HL-60/S4 treated with phorbol 12-myristate 13-acetate at 8.2 ng/mL for 4 days and 3 days (cell line): ENCODE data around the gene DPF3.

Source experiments
- in situ Hi-C: fragments of 300-500 bp; cut with MboI; formaldehyde crosslinking; loops from 2 replicates; pipeline ENCODE4 v1.15.0; 2022; ENCODE audit warnings: low sequenced_read_pairs

The DPF3 gene

DNA sequence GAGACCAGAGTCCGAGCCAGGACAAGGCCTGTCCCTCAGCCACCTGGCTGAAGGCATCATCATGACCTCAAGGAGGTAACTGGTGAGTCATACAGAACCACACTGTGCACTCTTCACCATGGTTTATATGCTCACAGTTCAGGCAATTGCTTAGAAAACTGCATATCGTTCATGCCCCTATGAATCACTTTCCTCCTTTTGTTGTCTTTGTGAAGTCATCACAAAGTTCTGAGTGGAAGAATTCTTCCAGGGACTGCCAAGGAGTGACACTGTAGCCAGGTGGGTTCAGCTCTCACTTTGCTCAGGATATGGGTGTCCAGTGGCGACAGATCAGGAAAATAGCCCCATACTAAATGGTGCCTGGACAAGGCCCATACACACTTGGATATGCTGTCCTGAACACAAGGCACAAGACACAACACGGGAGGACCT is 92.5 kb downstream of the DPF3 start:
- in situ Hi-C loops = no loop called here

DNA sequence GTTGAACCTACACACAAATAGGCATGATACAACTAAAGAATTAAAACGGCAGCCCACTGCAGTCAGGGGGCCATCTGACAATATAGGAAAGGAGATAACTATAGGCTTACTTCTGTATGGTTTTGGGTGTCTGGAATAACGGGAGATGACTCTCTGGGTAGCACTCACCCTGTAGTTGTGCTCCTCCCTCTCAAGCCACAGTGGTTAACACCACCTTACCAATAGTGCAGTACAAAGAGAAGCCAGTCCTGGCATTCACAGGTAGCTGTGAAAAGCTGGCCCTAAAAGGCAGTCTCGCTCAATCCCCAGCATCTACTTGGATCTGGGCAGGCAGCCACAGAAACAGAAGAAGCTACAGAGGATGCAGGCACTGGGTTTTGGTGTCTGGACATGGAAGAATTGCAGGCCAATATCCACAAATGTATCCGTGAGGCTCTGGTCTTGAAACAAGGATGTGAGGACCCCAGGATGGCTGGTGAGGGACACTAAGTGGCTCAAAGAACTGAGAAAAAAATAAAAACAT is 93.0 kb downstream of the DPF3 start:
- in situ Hi-C loops = no loop called here

GRCh38 chr14:72800296-72800695 is 93.6 kb downstream of the DPF3 start:
- in situ Hi-C loops = no loop called here

DNA sequence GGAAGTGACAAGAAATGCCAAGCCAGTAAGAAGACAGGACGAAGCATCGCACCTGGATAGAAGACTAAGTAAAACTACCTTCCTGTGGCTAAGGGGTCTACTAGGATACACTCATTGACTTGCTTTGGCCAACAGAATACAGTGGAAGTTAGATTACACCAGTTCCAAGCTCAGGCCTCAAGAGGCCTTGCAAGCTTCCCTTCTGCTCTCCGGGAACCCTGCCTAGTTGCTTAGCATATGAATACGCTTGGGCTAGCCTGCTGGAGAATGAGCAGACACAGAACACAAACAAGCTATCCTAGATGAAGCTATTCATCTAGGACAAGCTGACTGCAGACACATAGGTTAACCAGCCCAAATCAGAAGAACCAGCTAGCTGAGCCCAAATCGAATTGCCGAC is 97.0 kb downstream of the DPF3 start:
- in situ Hi-C loops = no loop called here

DNA sequence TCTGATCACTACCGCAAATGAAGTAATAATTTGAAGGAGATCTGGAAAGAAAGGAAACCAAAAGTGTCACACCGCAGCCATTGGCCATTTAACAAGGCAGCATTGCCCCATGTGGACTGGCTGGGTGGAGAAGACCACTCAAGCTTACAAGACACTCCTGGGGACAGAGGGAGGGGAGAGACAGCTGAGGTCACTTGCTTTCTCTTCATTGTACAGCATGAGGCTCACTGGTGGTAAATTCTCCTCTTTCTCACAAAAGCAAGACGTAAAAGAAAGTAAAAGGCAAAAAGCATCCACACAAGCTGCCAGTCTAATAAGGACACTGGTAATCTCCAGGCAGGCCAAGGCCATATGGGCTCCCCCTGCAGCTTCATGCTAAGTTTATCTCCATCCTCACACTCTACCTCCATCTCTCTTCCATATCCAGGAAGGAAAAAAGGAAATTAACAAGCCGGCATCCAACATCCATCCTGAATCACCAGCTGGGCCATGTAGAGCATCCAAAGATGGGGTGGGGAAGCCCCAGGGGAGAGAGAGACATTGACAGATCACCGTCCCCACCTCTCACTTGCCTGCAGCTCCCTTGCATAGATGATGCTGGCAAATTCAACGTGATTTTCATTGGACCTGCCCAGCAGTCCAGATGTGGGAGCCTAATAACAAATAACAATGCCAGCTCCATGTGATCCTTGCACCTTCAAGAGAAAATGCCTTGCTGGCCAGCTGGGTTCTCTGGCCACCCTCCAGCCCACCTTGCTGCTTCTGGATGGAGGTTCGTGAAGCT is 100.6 kb downstream of the DPF3 start:
- in situ Hi-C loops = no loop called here

GRCh38 chr14:72792051-72792788 is 101.7 kb downstream of the DPF3 start:
- in situ Hi-C loops = no loop called here

GRCh38 chr14:72790887-72791566 is 102.9 kb downstream of the DPF3 start:
- in situ Hi-C loops = no loop called here

GRCh38 chr14:72788972-72789728 is 104.8 kb downstream of the DPF3 start:
- in situ Hi-C loops = no loop called here

- in situ Hi-C loops = no loop called here
Observed at GRCh38 chr14:72788255-72788654, 105.6 kb downstream of the DPF3 start.

DNA sequence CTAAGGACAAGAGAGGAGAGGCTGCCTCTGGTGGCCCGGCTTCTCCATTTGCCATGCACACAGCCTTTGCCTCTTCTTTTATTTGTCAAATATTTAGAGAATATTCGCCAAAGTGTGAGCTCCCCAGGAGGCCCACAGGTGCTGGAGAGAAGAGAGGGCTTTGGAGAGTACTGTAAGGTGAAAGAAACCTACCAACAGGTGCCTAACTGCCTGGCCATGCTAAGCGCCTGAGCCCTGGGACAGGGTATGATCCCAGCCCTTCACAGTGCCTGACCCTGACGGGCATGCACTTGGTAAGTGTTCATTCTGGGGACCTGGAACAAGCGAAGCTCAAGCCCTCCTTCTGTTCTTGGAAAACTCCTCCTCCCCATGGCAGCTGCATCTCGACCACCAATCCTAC is 106.1 kb downstream of the DPF3 start:
- in situ Hi-C loops = no loop called here

DNA sequence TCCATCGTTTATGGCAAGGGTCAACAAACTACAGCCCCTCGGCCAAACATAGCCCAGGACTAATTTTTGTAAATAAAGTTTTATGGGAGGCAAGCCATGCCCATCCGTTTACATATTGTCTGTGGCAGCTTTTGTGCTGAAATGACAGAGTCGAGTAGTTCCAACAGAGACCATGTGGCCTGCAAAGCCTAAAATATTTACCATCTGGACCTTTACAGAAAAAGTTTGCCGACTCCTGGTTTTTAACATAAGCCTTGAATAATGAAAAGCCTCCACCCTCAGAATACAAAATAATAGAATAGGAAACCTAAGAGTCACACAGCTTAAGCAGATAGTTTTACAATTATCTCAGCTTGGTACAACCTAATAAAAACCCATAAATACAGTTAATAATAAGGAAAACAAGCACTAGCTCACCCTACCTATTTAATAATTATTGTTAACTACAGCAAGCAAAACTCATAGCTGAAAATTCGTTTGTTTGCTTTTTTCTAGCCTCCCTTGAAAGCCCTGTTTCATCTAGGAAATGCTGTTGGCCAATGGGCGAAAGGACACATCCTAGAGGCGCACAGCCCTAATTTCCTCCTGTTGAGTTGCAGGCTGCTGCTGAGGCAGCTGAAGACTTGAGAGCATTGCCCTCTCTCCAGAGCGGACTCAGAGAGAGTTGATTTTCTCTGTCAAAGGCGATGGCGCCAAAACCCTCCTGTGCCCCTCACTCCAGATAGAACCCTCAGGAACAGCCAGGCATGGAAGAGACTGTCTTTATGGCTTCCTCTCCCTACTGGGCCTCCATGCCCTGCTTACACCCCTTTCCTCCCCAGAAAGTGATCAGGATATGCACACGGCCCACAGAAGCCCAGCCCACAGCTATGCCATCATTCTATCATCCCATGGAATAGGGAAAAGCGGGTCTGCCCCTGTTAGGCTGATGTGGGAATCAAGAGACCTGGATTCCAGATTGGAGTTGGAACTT is 107.2 kb downstream of the DPF3 start:
- in situ Hi-C loops = no loop called here

- in situ Hi-C loops = no loop called here
Observed at GRCh38 chr14:72783741-72784140, 110.2 kb downstream of the DPF3 start.

DNA sequence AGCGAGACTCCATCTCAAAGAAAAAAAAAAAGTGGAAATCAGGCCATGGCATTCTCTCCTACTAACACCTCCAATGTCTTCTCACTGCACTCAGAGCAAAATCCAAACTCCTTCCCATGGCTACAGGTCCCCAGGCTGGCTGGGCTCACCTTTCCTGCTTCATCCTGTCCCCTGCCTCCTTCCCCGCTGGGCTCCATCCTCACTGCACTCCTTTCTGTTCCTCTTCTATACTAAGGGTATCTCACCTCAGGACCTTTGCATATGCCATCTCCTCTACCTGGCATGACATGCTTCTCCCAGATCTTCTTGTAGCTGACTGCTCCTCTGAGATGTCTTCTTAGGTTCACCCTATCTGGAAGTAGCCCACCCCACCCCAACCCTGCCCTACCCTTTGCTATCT is 111.1 kb downstream of the DPF3 start:
- in situ Hi-C loops = no loop called here

GRCh38 chr14:72781561-72782508 is 112.1 kb downstream of the DPF3 start:
- in situ Hi-C loops = no loop called here

GRCh38 chr14:72780751-72781150 is 113.2 kb downstream of the DPF3 start:
- in situ Hi-C loops = no loop called here

DNA sequence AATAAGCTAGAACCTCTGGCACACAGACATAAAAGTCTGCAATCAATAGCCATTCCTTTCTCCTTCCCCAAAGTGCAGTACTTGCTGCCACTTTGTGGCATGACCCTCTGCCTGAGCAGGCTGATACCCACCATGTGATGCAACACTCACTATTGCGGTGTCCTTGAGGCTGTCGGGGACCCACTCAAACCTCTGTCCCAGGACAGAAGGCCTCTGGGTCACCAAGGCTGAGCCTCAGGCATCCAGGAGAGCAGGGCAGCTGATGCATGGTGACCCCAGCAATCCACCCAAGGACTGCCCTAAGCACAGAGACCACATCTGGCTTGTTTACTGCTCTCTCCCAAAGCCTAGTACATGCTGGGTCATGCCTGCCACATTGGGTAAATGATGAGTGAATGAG is 114.2 kb downstream of the DPF3 start:
- in situ Hi-C loops = no loop called here

GRCh38 chr14:72777636-72778035 is 116.3 kb downstream of the DPF3 start:
- in situ Hi-C loops = no loop called here

GRCh38 chr14:72776701-72777261 is 117.1 kb downstream of the DPF3 start:
- in situ Hi-C loops = no loop called here
